NCI-H82 treated with DMSO at 0.1 percent for 48 hours (cell line): ENCODE results near the gene ADAMTS6.

Experiments used
- DNase-seq: peaks from one replicate; lab custom pipeline; 2025; ENCODE audit not compliant: unreplicated experiment; lab: John Stamatoyannopoulos, UW

ADAMTS6 gene

GRCh38 chr5:65474130-65474711, 7.5 kb downstream of the ADAMTS6 start:
- DNase-seq = no peak

DNA sequence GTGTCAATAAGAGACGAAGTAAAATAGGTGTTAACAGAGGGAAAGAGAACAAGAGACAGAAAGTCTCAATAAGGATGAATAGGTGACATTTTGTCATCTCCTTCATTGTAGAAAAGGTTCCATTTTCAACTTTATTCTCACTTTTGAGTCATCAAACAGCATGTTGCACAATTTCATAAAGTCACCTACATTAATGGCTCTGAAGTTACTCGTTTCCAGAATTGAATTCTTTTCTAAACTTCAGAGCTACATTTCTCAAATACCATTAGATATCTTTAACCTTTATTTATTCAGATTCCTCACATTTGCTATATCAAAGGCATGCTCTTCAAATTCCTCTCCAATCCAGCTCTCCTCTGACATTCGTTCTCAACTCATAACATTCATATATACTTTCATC, 13.1 kb downstream of the ADAMTS6 start:
- DNase-seq = no peak

GRCh38 chr5:65462139-65462705, 19.5 kb downstream of the ADAMTS6 start:
- no peak for DNase-seq

DNA sequence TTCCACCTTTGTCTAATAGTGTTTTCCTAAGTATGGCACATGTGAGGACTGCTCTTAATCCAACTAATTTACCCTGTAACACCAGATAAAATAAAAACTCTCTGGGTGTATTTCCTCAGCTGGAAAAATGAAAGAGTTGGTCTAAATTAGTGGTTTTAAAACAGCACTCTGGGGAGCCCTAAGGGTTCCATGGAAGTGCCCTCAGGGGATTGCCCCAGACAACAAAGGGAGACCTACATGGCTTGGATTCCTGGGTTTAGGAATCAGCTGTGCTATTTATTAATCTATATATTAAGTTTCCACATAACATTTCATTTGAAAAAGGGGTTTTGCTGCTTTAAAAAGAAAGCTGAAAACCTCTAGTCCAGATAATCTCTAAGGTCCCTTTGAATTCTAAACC, 20.2 kb downstream of the ADAMTS6 start:
- DNase-seq = no peak

- no peak for DNase-seq
These were observed 21.7 kb downstream of the ADAMTS6 start for GRCh38 chr5:65459995-65460394.

DNA sequence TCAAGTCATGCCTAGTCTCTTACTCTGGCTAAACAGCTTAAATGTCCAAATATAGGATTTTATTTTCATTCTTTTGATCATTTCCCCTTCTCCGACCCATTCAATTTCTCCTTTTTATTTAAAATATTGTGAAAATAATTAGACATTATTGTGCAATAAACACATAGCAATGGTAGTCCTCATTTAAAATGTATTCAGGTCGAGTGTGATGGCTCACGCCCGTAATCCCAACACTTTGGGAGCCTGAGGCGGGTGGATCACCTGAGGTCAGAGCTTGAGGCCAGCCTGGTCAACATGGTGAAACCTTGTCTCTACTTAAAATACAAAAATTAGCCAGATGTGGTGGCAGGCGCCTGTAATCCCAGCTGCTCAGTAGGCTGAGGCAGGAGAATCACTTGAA, 26.7 kb downstream of the ADAMTS6 start:
- DNase-seq = no peak

DNA sequence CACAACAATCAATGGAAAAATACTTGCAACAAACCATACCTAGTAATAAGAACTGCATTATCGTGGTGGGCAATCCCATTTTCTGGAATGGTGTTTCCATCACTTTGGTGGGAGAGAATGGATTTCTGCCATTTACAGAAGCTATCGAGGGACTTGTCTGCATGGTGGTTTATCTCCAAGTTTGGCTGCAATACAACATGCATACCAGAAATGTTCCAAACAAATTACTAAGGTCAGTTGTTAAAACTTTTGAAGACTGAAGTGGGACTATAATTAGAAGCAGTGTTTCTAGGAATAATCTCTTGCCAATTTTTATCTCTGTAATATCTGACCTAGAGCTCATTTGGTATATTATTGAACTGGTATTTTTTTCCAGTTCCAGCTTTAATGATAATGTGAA, 30.3 kb downstream of the ADAMTS6 start:
- DNase-seq = no peak

DNA sequence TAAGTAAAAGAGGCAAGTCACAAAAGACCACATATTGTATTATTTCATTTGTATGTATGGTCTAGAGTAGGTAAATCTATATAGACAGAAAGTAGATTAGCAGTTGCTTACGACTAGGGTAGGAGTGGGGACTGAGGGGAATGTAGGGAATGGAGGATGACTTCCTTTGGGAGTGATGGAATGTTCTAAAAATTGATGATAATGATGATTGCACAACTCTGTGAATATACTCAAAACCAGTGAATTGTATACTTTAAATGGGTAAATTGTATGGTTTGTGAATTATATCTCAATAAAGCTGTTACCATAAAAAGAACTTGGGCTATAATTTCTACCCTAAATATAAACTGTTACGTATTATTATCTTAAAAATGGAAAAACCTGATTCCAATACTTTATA, 35.0 kb downstream of the ADAMTS6 start:
- DNase-seq = no peak

DNA sequence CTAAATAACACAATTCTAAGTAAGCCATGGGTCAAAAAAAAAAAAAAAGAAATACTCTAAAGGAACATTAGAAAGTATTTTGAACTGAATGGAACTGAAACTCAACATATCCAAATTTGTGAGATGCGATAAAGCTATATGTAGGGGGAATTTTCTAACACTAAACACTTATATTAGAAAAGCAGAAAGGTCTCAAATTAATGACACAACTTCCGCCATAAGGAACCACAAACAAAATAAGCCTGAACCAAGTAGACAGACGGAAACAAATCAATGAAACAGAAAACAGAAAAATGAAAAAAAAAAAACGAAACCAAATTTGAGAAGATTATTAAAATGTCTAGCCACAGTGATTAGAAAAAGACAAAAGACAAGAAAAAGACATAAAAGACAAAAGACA, 39.9 kb downstream of the ADAMTS6 start:
- no peak for DNase-seq

DNA sequence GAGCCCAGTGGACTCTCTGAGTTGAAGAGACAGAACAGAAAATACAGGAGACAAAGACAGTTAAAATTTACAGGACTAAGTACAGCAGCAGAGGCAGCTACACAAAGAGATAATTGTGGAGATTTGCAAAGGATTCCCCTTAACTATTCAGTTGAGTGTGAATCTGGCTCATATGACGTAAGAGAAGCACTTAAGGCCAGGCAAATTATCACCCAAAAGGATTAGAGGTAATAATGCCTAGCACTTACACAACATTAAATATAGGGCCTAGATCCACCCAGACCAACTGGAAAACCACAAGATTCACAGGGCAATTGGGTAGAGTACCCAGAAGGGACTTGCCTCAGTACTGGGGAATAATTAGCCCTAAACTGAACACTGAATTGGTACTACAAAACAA, 41.3 kb downstream of the ADAMTS6 start:
- DNase-seq = peak; percentile 56

- DNase-seq = no peak
These were observed 47.6 kb downstream of the ADAMTS6 start for GRCh38 chr5:65434122-65434521.

- no peak for DNase-seq
These were observed 55.1 kb downstream of the ADAMTS6 start for GRCh38 chr5:65426656-65427055.

DNA sequence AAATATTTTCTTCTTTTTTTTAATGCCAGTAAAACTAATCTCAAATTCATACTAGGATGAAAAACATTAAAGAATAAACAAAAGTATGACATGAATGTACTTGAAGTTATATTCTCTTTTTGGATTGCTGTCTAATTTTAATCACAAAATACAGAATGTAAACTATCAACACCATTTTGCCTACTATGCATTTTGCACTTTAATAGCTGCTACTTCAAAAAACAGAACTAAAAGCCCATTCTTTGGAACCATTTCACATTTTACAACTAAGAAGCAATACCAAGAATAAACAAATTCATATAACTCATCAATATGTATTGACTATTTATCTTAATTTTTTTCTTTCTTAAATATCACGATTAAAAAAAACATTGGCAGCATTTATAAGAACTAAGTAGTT, 58.1 kb downstream of the ADAMTS6 start:
- no peak for DNase-seq

DNA sequence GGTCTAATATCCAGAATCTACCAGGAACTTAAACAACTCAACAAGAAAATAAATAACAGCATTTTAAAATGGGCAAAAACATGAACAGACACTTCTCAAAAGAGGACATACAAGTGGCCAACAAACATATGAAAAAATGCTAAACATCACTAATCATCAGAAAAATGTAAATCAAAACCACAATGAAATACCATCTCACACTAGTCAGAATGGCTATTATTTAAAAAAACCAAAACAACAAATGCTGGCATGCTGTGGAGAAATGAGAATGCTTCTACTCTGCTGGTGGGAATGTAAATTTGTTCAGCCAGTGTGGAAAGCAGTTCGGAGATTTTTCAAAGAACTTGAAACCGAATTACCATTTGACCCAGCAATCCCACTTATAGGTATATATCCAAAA, 63.1 kb downstream of the ADAMTS6 start:
- no peak for DNase-seq

DNA sequence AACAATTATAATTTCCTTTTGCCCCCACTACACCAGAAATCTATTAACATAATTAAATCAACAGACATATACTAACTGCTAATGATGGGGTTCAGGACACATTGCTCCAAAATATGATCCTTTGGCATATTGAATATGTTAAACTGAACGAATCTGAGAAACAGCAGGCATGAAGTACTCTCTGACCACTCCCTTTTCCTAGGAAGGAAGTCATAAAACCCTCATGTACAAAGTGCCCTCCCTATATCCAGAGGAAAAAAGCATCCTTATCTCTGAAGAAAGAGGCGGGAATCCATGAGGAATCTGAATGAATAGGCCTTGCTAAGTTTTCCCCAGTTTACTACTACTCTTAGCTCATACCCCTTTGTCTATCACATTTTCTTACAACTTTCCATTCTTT, 67.9 kb downstream of the ADAMTS6 start:
- DNase-seq = no peak

DNA sequence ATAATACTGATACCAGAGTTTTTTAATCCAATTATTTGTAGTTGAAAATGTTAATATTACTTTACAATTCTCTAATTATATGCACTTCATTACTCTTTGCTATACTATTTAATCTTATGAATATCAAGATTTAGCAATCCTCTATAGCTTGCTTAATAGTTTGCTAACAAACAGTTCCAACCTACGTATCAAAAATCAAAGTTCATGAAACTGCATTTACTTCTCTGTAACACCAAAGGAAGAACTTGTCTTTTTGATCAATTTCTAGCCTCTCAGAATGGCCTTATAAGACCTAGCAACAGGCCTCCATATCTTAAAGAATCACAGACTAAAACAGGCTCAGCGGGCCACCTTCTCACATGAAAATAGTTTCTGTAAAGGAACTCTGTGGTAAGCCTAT, 68.9 kb downstream of the ADAMTS6 start:
- no peak for DNase-seq

GRCh38 chr5:65411356-65411755, 70.4 kb downstream of the ADAMTS6 start:
- DNase-seq = no peak

DNA sequence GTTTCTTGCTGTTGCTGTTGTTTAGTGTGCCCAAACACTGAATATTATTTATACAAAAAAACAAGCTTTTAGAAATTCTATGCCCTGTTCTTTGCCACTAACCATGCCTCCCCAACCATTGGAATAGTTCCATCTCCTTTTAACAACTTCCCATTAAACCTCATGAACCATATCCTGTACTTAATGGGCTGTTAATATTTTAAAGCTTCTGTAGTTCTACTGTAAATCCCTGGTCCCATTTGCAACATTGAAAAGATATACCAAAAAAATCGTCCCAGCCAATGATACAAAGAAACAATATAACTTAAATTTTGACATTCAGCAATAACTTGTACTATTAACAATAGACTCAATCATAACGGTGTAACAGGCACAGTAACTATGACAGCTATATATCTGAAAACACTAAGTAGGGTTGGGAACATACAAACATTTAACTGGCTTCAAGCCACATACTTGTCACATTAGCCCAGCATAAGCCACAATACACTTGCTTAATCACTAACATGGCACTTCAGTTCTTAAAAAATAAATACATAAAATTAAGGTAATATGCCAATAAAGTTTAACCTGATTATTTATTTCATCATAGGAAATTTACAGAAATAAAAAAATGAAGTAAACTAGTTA, 86.1 kb downstream of the ADAMTS6 start:
- DNase-seq = no peak

DNA sequence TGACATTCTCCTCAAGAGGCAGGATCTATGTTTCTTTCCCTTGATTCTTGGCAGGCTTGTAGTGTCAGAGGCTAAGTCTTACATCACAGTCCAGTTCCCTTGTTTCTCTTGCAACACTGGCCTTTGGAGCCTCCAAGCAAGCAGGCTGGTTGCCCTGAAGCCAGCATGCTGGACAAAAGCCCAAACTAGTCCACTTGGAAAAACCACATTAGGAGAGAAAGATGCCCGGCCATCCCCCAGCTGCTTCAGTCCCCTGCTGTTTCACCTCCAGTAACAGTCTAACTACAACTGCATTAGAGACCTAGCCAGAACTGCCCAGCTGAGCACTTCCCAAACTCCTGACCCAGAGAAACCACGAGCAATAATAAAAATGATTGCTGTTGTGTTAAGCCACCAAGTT, 87.6 kb downstream of the ADAMTS6 start:
- no peak for DNase-seq

- no peak for DNase-seq
These were observed 90.1 kb downstream of the ADAMTS6 start for GRCh38 chr5:65391591-65391990.

DNA sequence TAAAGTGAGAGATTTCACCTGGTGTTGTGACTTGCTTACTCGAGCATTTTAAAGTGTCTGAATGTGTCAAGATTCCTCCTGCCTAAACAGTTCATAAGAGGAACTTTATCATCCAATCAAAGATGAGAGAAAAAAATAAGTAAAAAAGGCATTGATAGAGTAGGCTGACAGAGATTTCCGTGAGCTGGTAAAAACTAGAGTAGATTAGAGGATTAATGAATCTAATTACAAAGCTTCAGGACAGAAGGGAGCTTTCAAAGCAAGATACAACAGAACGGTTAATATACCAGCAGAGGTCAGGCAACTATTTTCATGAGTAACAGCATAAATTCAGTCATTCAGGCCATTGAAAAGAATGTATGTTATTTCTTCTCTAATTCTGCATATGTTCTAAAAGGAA, 91.5 kb downstream of the ADAMTS6 start:
- peak; percentile 70 for DNase-seq

DNA sequence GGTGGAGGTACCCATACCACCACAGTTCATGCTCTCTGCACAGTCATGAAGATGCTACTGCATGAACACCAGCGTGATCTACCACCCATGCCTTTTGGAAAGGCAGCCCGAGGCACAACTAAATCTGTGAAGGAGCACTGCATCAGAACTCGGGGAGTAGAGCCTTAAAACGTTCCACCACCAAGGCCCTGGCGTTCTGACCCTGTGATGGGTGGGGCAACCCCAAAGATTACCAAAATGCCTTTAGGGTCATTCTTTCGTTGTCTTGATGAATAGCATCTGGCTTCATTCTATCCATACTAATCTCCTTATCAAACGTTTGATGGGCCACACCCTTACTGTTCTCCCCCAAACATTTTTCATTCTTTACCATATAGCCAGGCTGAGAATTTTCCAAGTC, 97.9 kb downstream of the ADAMTS6 start:
- no peak for DNase-seq

GRCh38 chr5:65382582-65382981, 99.1 kb downstream of the ADAMTS6 start:
- no peak for DNase-seq
